ENCODE measurements around the gene DNMT1.
"Not testable (repeated sequence)": the region's sequence is repeated elsewhere in the genome, so short reads cannot be mapped to it uniquely, and the experiment has no call there.

GRCh38 chr19:10180024-10180423 lies 14.7 kb downstream of the DNMT1 start:
- TF ChIP-seq ZNF565 (CRISPR knock-in tag; conservative IDR thresholded peaks at IDR 0.05; ENCODE audit: low read depth); ISL1 (CRISPR knock-in tag; IDR thresholded peaks at IDR 0.05); RARB (CRISPR knock-in tag; IDR thresholded peaks at IDR 0.05); ESRRG (CRISPR knock-in tag; IDR thresholded peaks at IDR 0.05); ZFP3 (CRISPR knock-in tag; IDR thresholded peaks at IDR 0.05); PATZ1 (CRISPR knock-in tag; IDR thresholded peaks at IDR 0.05; ENCODE audit: borderline replicate concordance); SNAI2 (CRISPR knock-in tag; IDR thresholded peaks at IDR 0.05); ZC3H10 (CRISPR knock-in tag; IDR thresholded peaks at IDR 0.05); ARNTL (CRISPR knock-in tag; IDR thresholded peaks at IDR 0.05; ENCODE audit: borderline replicate concordance, low read depth); ZFP30 (CRISPR knock-in tag; IDR thresholded peaks at IDR 0.05): not testable (repeated sequence)
- TF ChIP-seq, protein P1, sequence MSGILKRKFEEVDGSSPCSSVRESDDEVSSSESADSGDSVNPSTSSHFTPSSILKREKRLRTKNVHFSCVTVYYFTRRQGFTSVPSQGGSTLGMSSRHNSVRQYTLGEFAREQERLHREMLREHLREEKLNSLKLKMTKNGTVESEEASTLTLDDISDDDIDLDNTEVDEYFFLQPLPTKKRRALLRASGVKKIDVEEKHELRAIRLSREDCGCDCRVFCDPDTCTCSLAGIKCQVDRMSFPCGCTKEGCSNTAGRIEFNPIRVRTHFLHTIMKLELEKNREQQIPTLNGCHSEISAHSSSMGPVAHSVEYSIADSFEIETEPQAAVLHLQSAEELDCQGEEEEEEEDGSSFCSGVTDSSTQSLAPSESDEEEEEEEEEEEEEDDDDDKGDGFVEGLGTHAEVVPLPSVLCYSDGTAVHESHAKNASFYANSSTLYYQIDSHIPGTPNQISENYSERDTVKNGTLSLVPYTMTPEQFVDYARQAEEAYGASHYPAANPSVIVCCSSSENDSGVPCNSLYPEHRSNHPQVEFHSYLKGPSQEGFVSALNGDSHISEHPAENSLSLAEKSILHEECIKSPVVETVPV (CRISPR knock-in tag; IDR thresholded peaks at IDR 0.05), result not testable (repeated sequence)

Data from SK-N-SH treated with all-trans-retinoic acid at 6 μM for 48 hours (cell line).